Upper lobe of left lung (tissue), 6 donors: ENCODE data around the gene KRT81. TPM values are rescaled to one million over a fixed set of nuclear protein-coding genes. Genes with fewer than 3 reads are reported as not detected.
A peak's percentile ranks its signal among the peaks of the same experiment; 100 is the strongest.
"Not testable (repeated sequence)": the region's sequence is repeated elsewhere in the genome, so short reads cannot be mapped to it uniquely, and the experiment has no call there.

Experiments
- ATAC-seq, 2 donors: fragments of 200-7000 bp; cut with Tn5 transposase; one replicate each; pipeline ENCODE4 v1.9.1; 2022; ENCODE audit warnings: mild to moderate bottlenecking in 2 of 2, moderate library complexity in 2 of 2; ENCODE audit not compliant: low FRiP score in 2 of 2
- DNase-seq, 2 donors: peaks; one replicate each; pipeline ENCODE4 v3.0.0-alpha.2; 2019 to 2020
- H3K27ac ChIP-seq, 4 donors: fragments of 200-600 bp; sonication (generic); one replicate each; pipeline ENCODE4 v1.5.1; 2016 to 2019
- H3K27me3 ChIP-seq, 4 donors: fragments of 200-600 bp; sonication (generic); one replicate each; pipeline ENCODE4 v1.5.1; 2017 to 2019
- H3K36me3 ChIP-seq, 4 donors: fragments of 200-600 bp; sonication (generic); one replicate each; pipeline ENCODE4 v1.5.1; 2016 to 2019
- H3K4me1 ChIP-seq, 4 donors: fragments of 200-600 bp; sonication (generic); one replicate each; pipeline ENCODE4 v1.5.1; 2018 to 2019
- H3K4me3 ChIP-seq, 4 donors: fragments of 200-600 bp; sonication (generic); one replicate each; pipeline ENCODE4 v1.5.1; 2017 to 2019; ENCODE audit warnings: mild to moderate bottlenecking in 2 of 4, moderate library complexity in 1 of 4
- H3K9me3 ChIP-seq, 4 donors: fragments of 200-600 bp; sonication (generic); one replicate each; pipeline ENCODE4 v1.5.1; 2018 to 2019
- EP300 ChIP-seq, 4 donors: sonication (generic); formaldehyde crosslinking; IDR thresholded peaks; one replicate each; pipeline ENCODE4 v1.5.1; 2017; ENCODE audit warnings: antibody characterized with exemption in 4 of 4, control low read depth in 2 of 4
- POLR2A ChIP-seq, 4 donors: fragments of 450-650 bp; IDR thresholded peaks; one replicate each; pipeline ENCODE4 v1.5.1; 2016 to 2017; ENCODE audit warnings: antibody characterized with exemption in 4 of 4, mild to moderate bottlenecking in 2 of 4
- POLR2AphosphoS5 ChIP-seq, 2 donors: sonication (generic); formaldehyde crosslinking; IDR thresholded peaks; one replicate each; pipeline ENCODE4 v1.5.1; 2017; ENCODE audit warnings: antibody characterized with exemption in 2 of 2
- WGBS, 2 donors: methylation state at CpG; one replicate each; pipeline ENCODE4 v1.1.5; 2017 to 2018; 5-methylcytosine and 5-hydroxymethylcytosine counted together
- total RNA-seq, 6 donors: library from RNA; depleted of rRNA in 4 of 6; stranded (reverse); fragments of >200 nt in 4 of 6; gene quantifications; one replicate each; pipeline versions ENCODE4 v1.1.0 to v1.2.1, GENCODE V29; 2016 to 2021
- TF ChIP-seq, protein P1 (sequence below), 6 experiments: fragments of 450-650 bp in 4 of 6; fragments of 200-600 bp in 2 of 6; sonication (generic) in 2 of 6; IDR thresholded peaks; one replicate each; pipeline ENCODE4 v1.5.1; 2016 to 2019; ENCODE audit warnings: antibody characterized with exemption in 6 of 6
- donor health status: DM: no; HTN: no; CAD: no; lungs with moderate emphysema.
- donor health status: DM: no; HTN: yes; CAD: no; lungs with severe emphysema.

KRT81 gene
- total RNA-seq, 6 donors from 2014 or later = 0.39 to 1.4 (median 0.52) TPM; not detected in 2

DNA sequence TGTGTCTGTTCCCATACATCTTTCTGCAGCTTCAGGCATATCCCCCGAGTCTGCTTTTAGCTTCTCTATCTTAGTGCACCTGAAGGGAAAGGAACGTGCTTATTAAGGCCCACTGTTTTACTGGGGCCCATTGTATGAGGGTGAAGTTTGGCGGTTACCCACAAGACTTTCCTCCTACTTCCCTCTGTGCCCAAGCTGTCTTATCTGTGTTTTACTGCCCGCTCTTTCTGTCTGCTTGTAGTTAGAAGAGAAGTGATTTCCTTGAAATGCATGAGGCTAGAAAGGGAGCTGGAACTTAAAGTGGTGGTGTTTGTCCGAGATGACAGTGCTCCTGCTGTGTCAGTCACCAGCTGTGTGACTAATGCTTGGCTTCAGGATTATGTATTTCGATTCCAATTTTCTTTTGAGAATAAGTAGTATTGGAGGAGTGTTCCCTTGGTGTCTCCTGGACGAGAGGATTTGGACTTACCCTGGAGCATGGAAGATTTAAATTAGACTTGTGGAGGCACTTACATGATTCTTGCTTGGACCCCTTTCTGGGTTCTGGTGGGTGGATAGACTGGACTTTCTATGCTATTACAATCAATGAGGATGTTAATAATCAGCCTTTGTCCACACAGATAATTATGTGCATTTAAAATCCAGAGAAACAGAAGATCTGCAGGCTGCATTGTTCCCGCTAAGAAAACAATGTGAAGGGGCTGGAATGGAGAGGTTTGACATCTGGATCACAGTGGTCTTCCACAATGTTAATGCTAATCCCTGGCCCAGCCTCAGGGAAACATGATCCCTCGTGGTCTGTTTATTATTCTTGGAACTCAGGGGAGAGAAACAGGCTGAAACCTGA is 30.8 kb downstream of the KRT81 start:
- Histone ChIP-seq H3K4me1 (peaks cover 4 to 9% (median 6%) of the 10 kb centered on the region in 4 donors), H3K36me3 (no peaks in the 10 kb centered on the region), H3K9me3 (no peaks in the 10 kb centered on the region), H3K4me3 (no peak overlapping the region), H3K27ac (no peak overlapping the region), H3K27me3 (peaks cover 0 to 17% (median 6%) of the 10 kb centered on the region in 4 donors)
- 64 to 71% methylated on average over 9 of the region's 9 CpGs for WGBS, 2 donors
- DNase-seq (no peak), ATAC-seq (no peak)
- TF ChIP-seq POLR2A (IDR thresholded peaks at IDR 0.05) = no peak
- TF ChIP-seq POLR2AphosphoS5 (IDR thresholded peaks at IDR 0.05) = no peak

GRCh38 chr12:52259657-52260243 is 31.6 kb downstream of the KRT81 start:
- H3K27ac ChIP-seq = no peak overlapping the region
- peaks cover 4 to 9% (median 6%) of the 10 kb centered on the region in 4 donors for H3K4me1 ChIP-seq
- no peak for ATAC-seq
- no peaks in the 10 kb centered on the region for H3K36me3 ChIP-seq
- TF ChIP-seq, protein P1, sequence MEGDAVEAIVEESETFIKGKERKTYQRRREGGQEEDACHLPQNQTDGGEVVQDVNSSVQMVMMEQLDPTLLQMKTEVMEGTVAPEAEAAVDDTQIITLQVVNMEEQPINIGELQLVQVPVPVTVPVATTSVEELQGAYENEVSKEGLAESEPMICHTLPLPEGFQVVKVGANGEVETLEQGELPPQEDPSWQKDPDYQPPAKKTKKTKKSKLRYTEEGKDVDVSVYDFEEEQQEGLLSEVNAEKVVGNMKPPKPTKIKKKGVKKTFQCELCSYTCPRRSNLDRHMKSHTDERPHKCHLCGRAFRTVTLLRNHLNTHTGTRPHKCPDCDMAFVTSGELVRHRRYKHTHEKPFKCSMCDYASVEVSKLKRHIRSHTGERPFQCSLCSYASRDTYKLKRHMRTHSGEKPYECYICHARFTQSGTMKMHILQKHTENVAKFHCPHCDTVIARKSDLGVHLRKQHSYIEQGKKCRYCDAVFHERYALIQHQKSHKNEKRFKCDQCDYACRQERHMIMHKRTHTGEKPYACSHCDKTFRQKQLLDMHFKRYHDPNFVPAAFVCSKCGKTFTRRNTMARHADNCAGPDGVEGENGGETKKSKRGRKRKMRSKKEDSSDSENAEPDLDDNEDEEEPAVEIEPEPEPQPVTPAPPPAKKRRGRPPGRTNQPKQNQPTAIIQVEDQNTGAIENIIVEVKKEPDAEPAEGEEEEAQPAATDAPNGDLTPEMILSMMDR (IDR thresholded peaks at IDR 0.05) = no peak
- no peak for TF ChIP-seq EP300 (IDR thresholded peaks at IDR 0.05)
- no peak for TF ChIP-seq POLR2A (IDR thresholded peaks at IDR 0.05)
- no peak for TF ChIP-seq POLR2AphosphoS5 (IDR thresholded peaks at IDR 0.05)
- H3K27me3 ChIP-seq = peaks cover 0 to 17% (median 6%) of the 10 kb centered on the region in 4 donors
- no peak for DNase-seq
- WGBS, 2 donors = 67 to 68% methylated on average over 6 of the region's 6 CpGs
- H3K4me3 ChIP-seq = no peak overlapping the region
- no peaks in the 10 kb centered on the region for H3K9me3 ChIP-seq

- peak overlapping the region in 3 of 4 donors; percentile 10 to 22 (median 13) for H3K4me3 ChIP-seq
- peaks cover 4 to 9% (median 6%) of the 10 kb centered on the region in 4 donors for H3K4me1 ChIP-seq
- H3K9me3 ChIP-seq = no peaks in the 10 kb centered on the region
- DNase-seq = peak in 1 of 2 donors; percentile 89
- WGBS, 2 donors = 8 to 11% methylated on average over 7 to 34 of the region's 72 CpGs
- TF ChIP-seq POLR2A (IDR thresholded peaks at IDR 0.05) (peak in 1 of 4 donors; percentile 5), EP300 (IDR thresholded peaks at IDR 0.05) (no peak), POLR2AphosphoS5 (IDR thresholded peaks at IDR 0.05) (no peak)
- TF ChIP-seq, protein P1 (IDR thresholded peaks at IDR 0.05) = peak in 1 of 6 experiments; percentile 11
- ATAC-seq = peak in 1 of 2 donors; percentile 54
- H3K27me3 ChIP-seq = peaks cover 0 to 17% (median 6%) of the 10 kb centered on the region in 4 donors
- no peak overlapping the region for H3K27ac ChIP-seq
- H3K36me3 ChIP-seq = no peaks in the 10 kb centered on the region
Measured at GRCh38 chr12:52258335-52258901, 32.9 kb downstream of the KRT81 start.

GRCh38 chr12:52257922-52258321 is 33.4 kb downstream of the KRT81 start:
- H3K36me3 ChIP-seq, ATAC-seq, H3K4me1 ChIP-seq, H3K9me3 ChIP-seq, H3K27ac ChIP-seq, DNase-seq: not testable (repeated sequence)
- Histone ChIP-seq H3K27me3 (peaks cover 0 to 17% (median 6%) of the 10 kb centered on the region in 4 donors), H3K4me3 (peak overlapping the region in 1 of 4 donors; percentile 13)
- WGBS, 2 donors = 63 to 82% methylated on average over 5 to 10 of the region's 13 CpGs

DNA sequence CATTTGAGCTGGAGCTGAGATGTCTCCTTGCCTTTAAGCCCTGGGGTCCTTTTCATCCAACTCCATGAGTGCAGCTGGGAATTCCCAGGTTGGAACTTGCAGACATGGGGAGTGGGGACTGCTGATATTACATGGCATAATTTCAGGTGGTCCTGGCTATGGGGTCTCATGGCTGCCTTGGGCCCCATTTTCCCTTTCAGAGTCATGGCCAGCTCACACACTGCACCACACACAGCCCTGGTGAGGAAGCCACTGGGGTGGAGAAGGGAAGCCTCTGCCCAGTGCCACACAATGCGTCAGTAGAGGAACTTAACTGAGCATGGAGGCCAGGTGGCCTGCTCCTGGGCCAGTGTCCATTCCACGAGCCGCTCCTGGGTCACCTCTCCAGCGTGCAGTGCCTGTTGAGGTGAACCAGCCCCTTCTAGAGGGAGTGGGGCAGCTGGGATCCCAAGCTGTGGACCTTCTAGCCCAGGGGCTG is 34.2 kb downstream of the KRT81 start:
- ATAC-seq = no peak
- peaks cover 0 to 17% (median 6%) of the 10 kb centered on the region in 4 donors for H3K27me3 ChIP-seq

More for the DNA sequence above, 34.2 kb downstream of the KRT81 start:
- Histone ChIP-seq H3K27ac (no peak overlapping the region), H3K9me3 (no peaks in the 10 kb centered on the region), H3K4me1 (peaks cover 4 to 9% (median 6%) of the 10 kb centered on the region in 4 donors), H3K36me3 (no peaks in the 10 kb centered on the region), H3K4me3 (no peak overlapping the region)
- no peak for DNase-seq
- TF ChIP-seq, protein P1 (IDR thresholded peaks at IDR 0.05) = no peak
- TF ChIP-seq POLR2A (IDR thresholded peaks at IDR 0.05) (no peak), POLR2AphosphoS5 (IDR thresholded peaks at IDR 0.05) (no peak), EP300 (IDR thresholded peaks at IDR 0.05) (no peak)
- whole genome bisulfite sequencing, 2 donors = 88 to 93% methylated on average over 4 of the region's 4 CpGs
